HCT116 (cell line): ENCODE data around the gene ITGB6. TPM values are rescaled to one million over a fixed set of nuclear protein-coding genes. Genes with fewer than 3 reads are reported as not detected.

Experiments
- ATAC-seq: fragments of 200-7000 bp; cut with Tn5 transposase; 2 replicates; pipeline ENCODE4 v1.9.1; 2020; ENCODE audit warnings: mild to moderate bottlenecking, moderate library complexity
- BruUV-seq: library from RNA; stranded (reverse); fragments of 400-500 nt; replicated peaks from 2 replicates; lab custom pipeline; 2021; lab: Mats Ljungman, UMichigan
- CTCF ChIA-PET: fragments of 300-600 bp; sonication (Branson Sonifier 250); formaldehyde crosslinking; loops from one replicate; lab custom pipeline; 2021; ENCODE audit warnings: antibody characterized with exemption; lab: Charles Lee
- POLR2A ChIA-PET: fragments of 300-600, 350-600 bp; sonication (Branson Sonifier 250); formaldehyde crosslinking; loops from one replicate; lab custom pipeline; 2021; ENCODE audit warnings: antibody characterized with exemption; lab: Charles Lee
- RAD21 ChIA-PET, 2 experiments: fragments of 300-600 bp; sonication (Branson Sonifier 250); formaldehyde crosslinking; loops; one replicate each; lab custom pipeline; 2023; ENCODE audit warnings: low total read pairs in 2 of 2; ENCODE audit not compliant: uncharacterized antibody in 2 of 2, unreplicated experiment in 2 of 2, low non-redundant PET in 1 of 2; lab: Charles Lee
- DNase-seq: peaks from one replicate; pipeline ENCODE4 v3.0.0-alpha.2; 2010; ENCODE audit warnings: low read depth, low spot score
- H2AFZ ChIP-seq: fragments of 200-600 bp; shearing (Covaris generic), sonication (generic); 2 replicates; pipeline ENCODE4 v1.6.1; 2017; ENCODE audit warnings: low read depth, mixed run types, mixed read lengths, antibody characterized with exemption, low read length; ENCODE audit not compliant: poor library complexity, severe bottlenecking
- H3K27ac ChIP-seq: 2 replicates; pipeline ENCODE4 v1.5.1; 2012; ENCODE audit warnings: low read depth, low read length
- H3K27me3 ChIP-seq: fragments of 200-600 bp; sonication (generic); 2 replicates; pipeline ENCODE4 v1.6.1; 2016; ENCODE audit warnings: mixed run types, low read length, mixed read lengths; ENCODE audit not compliant: insufficient read depth
- H3K36me3 ChIP-seq, 2 experiments: fragments of 200-500 bp in 1 of 2; fragments of 200-600 bp in 1 of 2; sonication (Bioruptor generic) in 1 of 2; sonication (generic) in 1 of 2; 2 replicates each; pipeline versions ENCODE4 v1.5.1 to v1.6.1; 2014 to 2016; ENCODE audit warnings: low read length in 2 of 2, inconsistent platforms in 1 of 2, mixed read lengths in 1 of 2, mixed run types in 1 of 2; ENCODE audit not compliant: insufficient read depth in 2 of 2, control insufficient read depth in 1 of 2
- H3K4me1 ChIP-seq, 2 experiments: fragments of 200-600 bp in 1 of 2; sonication (generic) in 1 of 2; 2 replicates each; pipeline versions ENCODE4 v1.5.1 to v1.6.1; 2012 to 2017; ENCODE audit warnings: low read length in 2 of 2, inconsistent platforms in 1 of 2, mild to moderate bottlenecking in 1 of 2, mixed read lengths in 1 of 2, mixed run types in 1 of 2, moderate library complexity in 1 of 2; ENCODE audit not compliant: insufficient read depth in 2 of 2, control insufficient read depth in 1 of 2
- H3K4me2 ChIP-seq: fragments of 200-600 bp; sonication (generic); 2 replicates; pipeline ENCODE4 v1.6.1; 2017; ENCODE audit warnings: mixed run types, low read length, mixed read lengths
- H3K4me3 ChIP-seq, 2 experiments: fragments of 200-600 bp in 1 of 2; sonication (generic) in 1 of 2; replicated peaks in 1 of 2; 2 replicates each; pipeline ENCODE4 v1.5.1; 2011 to 2016; ENCODE audit warnings: low read length in 2 of 2, control low read depth in 1 of 2, low read depth in 1 of 2, mild to moderate bottlenecking in 1 of 2, mixed read lengths in 1 of 2, mixed run types in 1 of 2
- H3K79me2 ChIP-seq: fragments of 200-600 bp; sonication (generic); 2 replicates; pipeline ENCODE4 v1.6.1; 2017; ENCODE audit warnings: mild to moderate bottlenecking, mixed run types, low read length, moderate library complexity, mixed read lengths; ENCODE audit not compliant: insufficient read depth
- H3K9ac ChIP-seq: fragments of 200-600 bp; sonication (generic); 2 replicates; pipeline ENCODE4 v1.6.1; 2016; ENCODE audit warnings: low read length, mixed read lengths
- H3K9me2 ChIP-seq: fragments of 200-600 bp; sonication (generic), shearing (Covaris generic); 2 replicates; pipeline ENCODE4 v1.6.1; 2017; ENCODE audit warnings: mixed run types, mild to moderate bottlenecking, moderate library complexity; ENCODE audit not compliant: insufficient read depth
- H3K9me3 ChIP-seq, 2 experiments: fragments of 200-500 bp in 1 of 2; fragments of 200-600 bp in 1 of 2; sonication (Bioruptor generic) in 1 of 2; sonication (generic) in 1 of 2; 2 replicates each; pipeline ENCODE4 v1.6.1; 2014 to 2017; ENCODE audit warnings: low read length in 2 of 2, mixed read lengths in 2 of 2, inconsistent platforms in 1 of 2, low read depth in 1 of 2, mild to moderate bottlenecking in 1 of 2, mixed run types in 1 of 2, moderate library complexity in 1 of 2; ENCODE audit not compliant: control insufficient read depth in 1 of 2, insufficient read depth in 1 of 2
- H4K20me1 ChIP-seq: fragments of 200-600 bp; sonication (generic), shearing (Covaris generic); 2 replicates; pipeline ENCODE4 v1.6.1; 2017; ENCODE audit warnings: mixed run types, mild to moderate bottlenecking, moderate library complexity; ENCODE audit not compliant: insufficient read depth
- CBX3 ChIP-seq: IDR thresholded peaks from 2 replicates; pipeline ENCODE4 v1.6.1; 2012; ENCODE audit warnings: low read depth
- EGR1 ChIP-seq: IDR thresholded peaks from 2 replicates; pipeline ENCODE4 v1.6.1; 2012; ENCODE audit warnings: low read depth
- EZH2 ChIP-seq: fragments of 200-600 bp; sonication (generic); IDR thresholded peaks from 2 replicates; pipeline ENCODE4 v1.6.1; 2017; ENCODE audit warnings: antibody characterized with exemption, mixed run types
- JUND ChIP-seq: IDR thresholded peaks from 2 replicates; pipeline ENCODE4 v1.6.1; 2012
- POLR2A ChIP-seq: IDR thresholded peaks from 2 replicates; pipeline ENCODE4 v1.7.0; 2011; ENCODE audit warnings: borderline replicate concordance; ENCODE audit not compliant: insufficient read depth, insufficient read length; ENCODE audit errors: extremely low read depth
- RAD21 ChIP-seq: IDR thresholded peaks from 2 replicates; pipeline ENCODE4 v1.6.1; 2012; ENCODE audit warnings: low read depth, mild to moderate bottlenecking
- SP1 ChIP-seq: IDR thresholded peaks from 2 replicates; pipeline ENCODE4 v1.6.1; 2012; ENCODE audit warnings: low read depth
- TCF7L2 ChIP-seq: IDR thresholded peaks from 2 replicates; pipeline ENCODE4 v1.7.0; 2011; ENCODE audit warnings: borderline replicate concordance, inconsistent platforms; ENCODE audit not compliant: insufficient read depth, insufficient read length; ENCODE audit errors: extremely low read depth
- YY1 ChIP-seq: IDR thresholded peaks from 2 replicates; pipeline ENCODE4 v1.6.1; 2011; ENCODE audit warnings: low read length, low read depth, moderate library complexity, mild to moderate bottlenecking; ENCODE audit not compliant: insufficient replicate concordance; ENCODE audit errors: extremely low read depth
- ZFX ChIP-seq: fragments of 450-650 bp; IDR thresholded peaks from 2 replicates; pipeline ENCODE4 v1.6.1; 2017
- ZNF274 ChIP-seq: fragments of 200-500 bp; sonication (Bioruptor generic); IDR thresholded peaks from 2 replicates; pipeline ENCODE4 v1.6.1; 2014; ENCODE audit warnings: mild to moderate bottlenecking, low read depth, low read length, inconsistent platforms
- intact Hi-C: fragments of 100-400 bp; cut with micrococcal nuclease; formaldehyde crosslinking; loops from 2 replicates; pipeline ENCODE4 v1.10.0; 2022
- total RNA-seq: library from RNA; stranded (reverse); gene quantifications from one replicate; pipeline ENCODE4 v1.2.1, GENCODE V29; 2021; ENCODE audit not compliant: unreplicated experiment
- TF ChIP-seq, protein P1 (sequence below): IDR thresholded peaks from 2 replicates; pipeline ENCODE4 v1.6.1; 2012; ENCODE audit warnings: low read depth
- TF ChIP-seq, protein P2 (sequence below), 3 experiments: fragments of 200-600 bp in 1 of 3; sonication (generic) in 1 of 3; IDR thresholded peaks in 2 of 3; conservative IDR thresholded peaks in 1 of 3; 2 replicates each; pipeline ENCODE4 v1.5.1; 2012 to 2017; ENCODE audit warnings: low read depth in 2 of 3, low read length in 2 of 3, antibody characterized with exemption in 1 of 3, borderline replicate concordance in 1 of 3, control low read depth in 1 of 3, mild to moderate bottlenecking in 1 of 3, mixed read lengths in 1 of 3, mixed run types in 1 of 3, moderate library complexity in 1 of 3; ENCODE audit not compliant: insufficient read depth in 1 of 3

ITGB6 gene
- total RNA-seq, 1 experiment from 2014 or later, result 0.12 TPM

DNA sequence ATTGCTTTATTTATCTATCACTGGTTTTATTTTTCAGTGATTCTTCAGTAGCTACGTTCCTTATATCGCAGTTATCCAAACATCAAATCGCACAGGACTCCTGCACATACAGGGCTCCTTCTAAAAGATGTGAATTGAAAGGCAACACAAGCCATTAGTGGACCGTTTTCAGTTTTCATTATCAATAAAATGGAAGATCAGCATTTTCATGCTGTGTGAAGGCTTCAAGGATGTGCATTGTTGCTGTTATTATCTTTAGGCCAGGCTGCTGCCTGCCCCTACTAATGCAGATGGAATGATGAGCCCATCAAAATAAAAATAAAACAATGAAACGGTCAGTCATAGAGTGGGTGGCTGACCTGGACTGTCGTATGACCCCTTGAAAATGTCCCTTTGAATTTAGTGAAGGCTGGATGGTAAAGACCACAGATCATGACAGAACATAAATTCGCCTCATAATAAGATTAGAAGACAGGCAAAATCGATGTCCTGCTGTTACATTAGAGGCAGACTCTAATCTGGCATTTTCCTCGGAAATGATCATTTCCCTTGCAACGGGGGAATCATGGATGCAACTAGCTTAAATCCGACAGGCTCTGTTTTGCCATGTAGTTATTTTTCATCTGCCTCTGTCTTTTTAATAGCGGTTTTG, 32.9 kb downstream of the ITGB6 start:
- TF ChIP-seq ZFX, result no peak
- RAD21 ChIA-PET, result no interaction called here
- H3K4me2 ChIP-seq, result no peak overlapping the region
- H3K36me3 ChIP-seq, result no peaks in the 10 kb centered on the region
- no peaks in the 10 kb centered on the region for H3K9me2 ChIP-seq
- no peak overlapping the region for H2AFZ ChIP-seq
- H3K27ac ChIP-seq, result no peak overlapping the region
- no TSS peak for BruUV-seq
- H3K4me1 ChIP-seq, result no peaks in the 10 kb centered on the region
- POLR2A ChIA-PET, result no interaction called here
- H3K4me3 ChIP-seq, result no peak overlapping the region
- no peaks in the 10 kb centered on the region for H3K27me3 ChIP-seq
- no peak for ATAC-seq
- no peaks in the 10 kb centered on the region for H3K79me2 ChIP-seq
- CTCF ChIA-PET, result no interaction called here
- H3K9ac ChIP-seq, result no peak overlapping the region
- no peaks in the 10 kb centered on the region for H3K9me3 ChIP-seq
- DNase-seq, result no peak
- no peaks in the 10 kb centered on the region for H4K20me1 ChIP-seq
- intact Hi-C loops, result no loop called here

DNA sequence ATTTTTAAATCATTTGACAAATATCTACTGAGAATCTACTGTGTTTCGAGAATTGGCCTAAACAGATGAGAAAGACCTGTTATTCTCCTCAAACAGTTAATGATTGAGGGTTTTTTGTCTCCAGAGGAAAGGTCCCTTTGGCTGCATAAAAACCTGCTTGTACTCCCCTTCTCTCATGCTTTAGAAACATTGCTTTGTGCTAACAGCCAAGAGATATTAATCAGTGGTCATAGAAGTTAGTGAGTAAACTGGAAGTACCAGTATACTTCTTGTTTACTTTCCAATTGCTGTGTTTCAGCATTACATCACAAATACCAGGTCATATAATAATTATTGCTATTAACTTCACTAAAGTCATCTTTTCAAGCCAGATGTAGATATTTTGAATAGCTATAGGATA, 34.1 kb downstream of the ITGB6 start:
- Histone ChIP-seq H3K27ac (no peak overlapping the region), H3K27me3 (no peaks in the 10 kb centered on the region), H3K36me3 (no peaks in the 10 kb centered on the region), H3K9ac (no peak overlapping the region), H3K9me3 (no peaks in the 10 kb centered on the region), H2AFZ (no peak overlapping the region), H3K79me2 (no peaks in the 10 kb centered on the region), H3K4me1 (no peaks in the 10 kb centered on the region), H3K9me2 (no peaks in the 10 kb centered on the region), H4K20me1 (no peaks in the 10 kb centered on the region), H3K4me3 (no peak overlapping the region), H3K4me2 (no peak overlapping the region)
- ATAC-seq (no peak), DNase-seq (no peak)
- TF ChIP-seq EZH2 (no peak), ZFX (no peak), POLR2A (no peak), RAD21 (no peak), SP1 (no peak), JUND (no peak), TCF7L2 (no peak), CBX3 (no peak), EGR1 (no peak), YY1 (no peak), ZNF274 (no peak)
- TF ChIP-seq, protein P1, sequence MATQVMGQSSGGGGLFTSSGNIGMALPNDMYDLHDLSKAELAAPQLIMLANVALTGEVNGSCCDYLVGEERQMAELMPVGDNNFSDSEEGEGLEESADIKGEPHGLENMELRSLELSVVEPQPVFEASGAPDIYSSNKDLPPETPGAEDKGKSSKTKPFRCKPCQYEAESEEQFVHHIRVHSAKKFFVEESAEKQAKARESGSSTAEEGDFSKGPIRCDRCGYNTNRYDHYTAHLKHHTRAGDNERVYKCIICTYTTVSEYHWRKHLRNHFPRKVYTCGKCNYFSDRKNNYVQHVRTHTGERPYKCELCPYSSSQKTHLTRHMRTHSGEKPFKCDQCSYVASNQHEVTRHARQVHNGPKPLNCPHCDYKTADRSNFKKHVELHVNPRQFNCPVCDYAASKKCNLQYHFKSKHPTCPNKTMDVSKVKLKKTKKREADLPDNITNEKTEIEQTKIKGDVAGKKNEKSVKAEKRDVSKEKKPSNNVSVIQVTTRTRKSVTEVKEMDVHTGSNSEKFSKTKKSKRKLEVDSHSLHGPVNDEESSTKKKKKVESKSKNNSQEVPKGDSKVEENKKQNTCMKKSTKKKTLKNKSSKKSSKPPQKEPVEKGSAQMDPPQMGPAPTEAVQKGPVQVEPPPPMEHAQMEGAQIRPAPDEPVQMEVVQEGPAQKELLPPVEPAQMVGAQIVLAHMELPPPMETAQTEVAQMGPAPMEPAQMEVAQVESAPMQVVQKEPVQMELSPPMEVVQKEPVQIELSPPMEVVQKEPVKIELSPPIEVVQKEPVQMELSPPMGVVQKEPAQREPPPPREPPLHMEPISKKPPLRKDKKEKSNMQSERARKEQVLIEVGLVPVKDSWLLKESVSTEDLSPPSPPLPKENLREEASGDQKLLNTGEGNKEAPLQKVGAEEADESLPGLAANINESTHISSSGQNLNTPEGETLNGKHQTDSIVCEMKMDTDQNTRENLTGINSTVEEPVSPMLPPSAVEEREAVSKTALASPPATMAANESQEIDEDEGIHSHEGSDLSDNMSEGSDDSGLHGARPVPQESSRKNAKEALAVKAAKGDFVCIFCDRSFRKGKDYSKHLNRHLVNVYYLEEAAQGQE, result no peak
- TF ChIP-seq, protein P2, sequence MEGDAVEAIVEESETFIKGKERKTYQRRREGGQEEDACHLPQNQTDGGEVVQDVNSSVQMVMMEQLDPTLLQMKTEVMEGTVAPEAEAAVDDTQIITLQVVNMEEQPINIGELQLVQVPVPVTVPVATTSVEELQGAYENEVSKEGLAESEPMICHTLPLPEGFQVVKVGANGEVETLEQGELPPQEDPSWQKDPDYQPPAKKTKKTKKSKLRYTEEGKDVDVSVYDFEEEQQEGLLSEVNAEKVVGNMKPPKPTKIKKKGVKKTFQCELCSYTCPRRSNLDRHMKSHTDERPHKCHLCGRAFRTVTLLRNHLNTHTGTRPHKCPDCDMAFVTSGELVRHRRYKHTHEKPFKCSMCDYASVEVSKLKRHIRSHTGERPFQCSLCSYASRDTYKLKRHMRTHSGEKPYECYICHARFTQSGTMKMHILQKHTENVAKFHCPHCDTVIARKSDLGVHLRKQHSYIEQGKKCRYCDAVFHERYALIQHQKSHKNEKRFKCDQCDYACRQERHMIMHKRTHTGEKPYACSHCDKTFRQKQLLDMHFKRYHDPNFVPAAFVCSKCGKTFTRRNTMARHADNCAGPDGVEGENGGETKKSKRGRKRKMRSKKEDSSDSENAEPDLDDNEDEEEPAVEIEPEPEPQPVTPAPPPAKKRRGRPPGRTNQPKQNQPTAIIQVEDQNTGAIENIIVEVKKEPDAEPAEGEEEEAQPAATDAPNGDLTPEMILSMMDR (IDR thresholded peaks at IDR 0.05 in 2 of 3, conservative IDR thresholded peaks at IDR 0.05 in 1 of 3; ENCODE audit: borderline replicate concordance in 1 of 3, insufficient read depth in 1 of 3, low read depth in 2 of 3, low read length in 2 of 3), result no peak
- BruUV-seq, result no TSS peak
- intact Hi-C loops, result no loop called here
- ChIA-PET RAD21 (no interaction called here), POLR2A (no interaction called here), CTCF (no interaction called here)
